H9 (cell line): ENCODE data around the gene FANCC. TPM values are rescaled to one million over a fixed set of nuclear protein-coding genes. Genes with fewer than 3 reads are reported as not detected.

ENCODE experiments used
- DNase-seq: peaks from one replicate; pipeline ENCODE4 v3.0.0-alpha.2; 2017
- H2AFZ ChIP-seq: one replicate; pipeline ENCODE4 v1.6.1; 2013; ENCODE audit warnings: mild to moderate bottlenecking, low read length, control low read depth, moderate library complexity
- H2AK5ac ChIP-seq: 2 replicates; pipeline ENCODE4 v1.6.1; 2013; ENCODE audit warnings: low read length, control low read depth, mixed read lengths; ENCODE audit not compliant: insufficient read length
- H2BK120ac ChIP-seq: one replicate; pipeline ENCODE4 v1.6.1; 2013; ENCODE audit warnings: low read depth, mild to moderate bottlenecking, low read length, control low read depth, inconsistent platforms; ENCODE audit not compliant: poor library complexity, severe bottlenecking
- H2BK12ac ChIP-seq: 2 replicates; pipeline ENCODE4 v1.6.1; 2013; ENCODE audit warnings: low read length, control low read depth, mixed read lengths, low read depth; ENCODE audit not compliant: insufficient read length
- H2BK15ac ChIP-seq: 2 replicates; pipeline ENCODE4 v1.6.1; 2013; ENCODE audit warnings: low read depth, low read length, control low read depth
- H2BK20ac ChIP-seq: one replicate; pipeline ENCODE4 v1.6.1; 2013; ENCODE audit warnings: low read depth, mild to moderate bottlenecking, low read length, control low read depth, inconsistent platforms; ENCODE audit not compliant: poor library complexity, severe bottlenecking
- H2BK5ac ChIP-seq: 2 replicates; pipeline ENCODE4 v1.6.1; 2013; ENCODE audit warnings: low read length, control low read depth, mixed read lengths; ENCODE audit not compliant: insufficient read length
- H3K14ac ChIP-seq: 2 replicates; pipeline ENCODE4 v1.6.1; 2013; ENCODE audit warnings: low read length, control low read depth; ENCODE audit not compliant: insufficient read depth
- H3K18ac ChIP-seq: 2 replicates; pipeline ENCODE4 v1.6.1; 2013; ENCODE audit warnings: low read depth, mild to moderate bottlenecking, mixed read lengths, low read length, control low read depth; ENCODE audit not compliant: insufficient read length
- H3K23ac ChIP-seq: 2 replicates; pipeline ENCODE4 v1.6.1; 2013; ENCODE audit warnings: low read length, control low read depth, mixed read lengths, low read depth; ENCODE audit not compliant: insufficient read length
- H3K23me2 ChIP-seq: 2 replicates; pipeline ENCODE4 v1.6.1; 2013; ENCODE audit warnings: low read depth, mild to moderate bottlenecking, mixed read lengths, low read length, control low read depth; ENCODE audit not compliant: insufficient read length, poor library complexity, severe bottlenecking
- H3K27ac ChIP-seq: 2 replicates; pipeline ENCODE4 v1.5.1; 2013; ENCODE audit warnings: low read length, control low read depth, mixed read lengths, low read depth; ENCODE audit not compliant: insufficient read length
- H3K27me3 ChIP-seq: 2 replicates; pipeline ENCODE4 v1.6.1; 2013; ENCODE audit warnings: low read length, control low read depth, inconsistent platforms; ENCODE audit not compliant: insufficient read depth
- H3K4ac ChIP-seq: 2 replicates; pipeline ENCODE4 v1.6.1; 2013; ENCODE audit warnings: low read depth, mild to moderate bottlenecking, control low read depth, inconsistent platforms, low read length, moderate library complexity
- H3K4me1 ChIP-seq: 2 replicates; pipeline ENCODE4 v1.6.1; 2013; ENCODE audit warnings: low read length, control low read depth, inconsistent platforms; ENCODE audit not compliant: insufficient read depth
- H3K4me2 ChIP-seq: 2 replicates; pipeline ENCODE4 v1.6.1; 2013; ENCODE audit warnings: low read length, control low read depth, mixed read lengths; ENCODE audit not compliant: insufficient read length, insufficient read depth
- H3K56ac ChIP-seq: 2 replicates; pipeline ENCODE4 v1.6.1; 2013; ENCODE audit warnings: low read depth, mild to moderate bottlenecking, mixed read lengths, low read length, control low read depth; ENCODE audit not compliant: insufficient read length
- H3K79me1 ChIP-seq: 2 replicates; pipeline ENCODE4 v1.6.1; 2013; ENCODE audit warnings: low read depth, mild to moderate bottlenecking, moderate library complexity, low read length, control low read depth, inconsistent platforms; ENCODE audit not compliant: insufficient read depth, poor library complexity, severe bottlenecking
- H3K79me2 ChIP-seq: 2 replicates; pipeline ENCODE4 v1.6.1; 2013; ENCODE audit warnings: low read length, control low read depth, inconsistent platforms; ENCODE audit not compliant: insufficient read depth
- H3K9ac ChIP-seq: 2 replicates; pipeline ENCODE4 v1.6.1; 2013; ENCODE audit warnings: low read length, control low read depth, mixed read lengths; ENCODE audit not compliant: insufficient read length; ENCODE audit errors: extremely low read depth
- H3K9me3 ChIP-seq: one replicate; pipeline ENCODE4 v1.6.1; 2013; ENCODE audit warnings: low read depth, low read length, inconsistent platforms; ENCODE audit not compliant: control insufficient read depth
- H3T11ph ChIP-seq: one replicate; pipeline ENCODE4 v1.6.1; 2013; ENCODE audit warnings: mild to moderate bottlenecking, low read length, control low read depth, inconsistent platforms
- H4K20me1 ChIP-seq: one replicate; pipeline ENCODE4 v1.6.1; 2013; ENCODE audit not compliant: control insufficient read depth, insufficient read length, insufficient read depth
- H4K5ac ChIP-seq: 2 replicates; pipeline ENCODE4 v1.6.1; 2013; ENCODE audit warnings: low read depth, mild to moderate bottlenecking, mixed read lengths, low read length, control low read depth; ENCODE audit not compliant: insufficient read length
- H4K8ac ChIP-seq: replicated peaks from 2 replicates; pipeline ENCODE4 v1.6.1; 2013; ENCODE audit warnings: low read length, control low read depth, mixed read lengths, low read depth; ENCODE audit not compliant: insufficient read length
- H4K91ac ChIP-seq: 2 replicates; pipeline ENCODE4 v1.6.1; 2013; ENCODE audit warnings: low read depth, mild to moderate bottlenecking, moderate library complexity, mixed read lengths, low read length, control low read depth; ENCODE audit not compliant: insufficient read length
- H3K27ac Mint-ChIP-seq, 3 experiments: 2 replicates in 2 of 3; 3 replicates in 1 of 3; pipeline ENCODE4 v1.8.0; 2020 to 2021; ENCODE audit warnings: mixed read lengths in 3 of 3, mild to moderate bottlenecking in 1 of 3, moderate library complexity in 1 of 3
- H3K27me3 Mint-ChIP-seq: 2 replicates; pipeline ENCODE4 v1.8.0; 2021; ENCODE audit warnings: low read depth, mild to moderate bottlenecking, moderate library complexity, mixed read lengths
- H3K36me3 Mint-ChIP-seq, 3 experiments: 2 replicates in 2 of 3; 3 replicates in 1 of 3; pipeline ENCODE4 v1.8.0; 2020 to 2021; ENCODE audit warnings: low read depth in 3 of 3, mixed read lengths in 3 of 3; ENCODE audit not compliant: insufficient read depth in 1 of 3
- H3K4me1 Mint-ChIP-seq, 2 experiments: 2 replicates each; pipeline ENCODE4 v1.8.0; 2020; ENCODE audit warnings: mixed read lengths in 2 of 2
- H3K4me3 Mint-ChIP-seq, 2 experiments: 2 replicates in 1 of 2; 3 replicates in 1 of 2; pipeline ENCODE4 v1.8.0; 2020 to 2021; ENCODE audit warnings: mild to moderate bottlenecking in 2 of 2, mixed read lengths in 2 of 2, moderate library complexity in 1 of 2
- H3K9me3 Mint-ChIP-seq, 2 experiments: 2 replicates in 1 of 2; 3 replicates in 1 of 2; pipeline ENCODE4 v1.8.0; 2020; ENCODE audit warnings: mild to moderate bottlenecking in 2 of 2, mixed read lengths in 2 of 2, moderate library complexity in 1 of 2
- WGBS: extraction: QIAGEN DNeasy Blood & Tissue Kit; methylation state at CpG from one replicate; pipeline ENCODE4 v1.1.7; 2013; ENCODE audit warnings: missing lambda C conversion rate, low lambda C conversion rate, mixed read lengths; ENCODE audit not compliant: insufficient read length; ENCODE audit errors: extremely low coverage; 5-methylcytosine and 5-hydroxymethylcytosine counted together
- total RNA-seq: library from RNA; stranded (reverse); gene quantifications from 2 replicates; pipeline ENCODE4 v1.2.1, GENCODE V29; 2021
- TF ChIP-seq, protein P1 (sequence below): fragments of 200-600 bp; sonication (generic); conservative IDR thresholded peaks from 3 replicates; pipeline ENCODE4 v1.8.0; 2021; ENCODE audit warnings: antibody characterized with exemption, mild to moderate bottlenecking

The FANCC gene
- total RNA-seq, 1 experiment from 2014 or later, result 14.6 TPM

DNA sequence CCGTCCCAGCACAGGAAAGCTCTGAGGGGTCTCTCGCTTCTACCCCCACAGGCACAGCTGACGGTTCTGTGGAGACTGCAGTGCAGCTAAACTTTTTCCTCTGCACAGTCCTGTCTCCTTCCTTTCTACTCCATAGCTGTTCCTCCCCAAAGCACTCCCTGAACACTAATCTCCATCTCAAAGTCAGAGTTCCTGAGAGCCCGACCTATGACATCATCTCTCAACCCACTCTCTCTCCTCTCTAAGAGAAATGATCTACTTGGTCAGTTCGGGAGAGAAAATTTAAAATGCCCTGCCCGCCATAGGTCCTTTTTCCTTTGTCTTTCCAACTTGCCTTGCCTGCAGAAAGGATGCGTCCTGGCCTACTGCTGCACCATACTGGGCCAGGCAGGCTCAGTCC lies 90.6 kb downstream of the FANCC start:
- Histone ChIP-seq H4K20me1 (no peaks in the 10 kb centered on the region), H2BK20ac (no peak overlapping the region), H2BK12ac (no peak overlapping the region), H3K56ac (no peak overlapping the region), H3K23me2 (no peaks in the 10 kb centered on the region), H3K14ac (no peak overlapping the region), H2AFZ (no peak overlapping the region), H2BK5ac (no peak overlapping the region), H3K23ac (no peak overlapping the region), H4K91ac (no peak overlapping the region), H3K27me3 (no peaks in the 10 kb centered on the region), H2BK120ac (no peak overlapping the region), H4K5ac (peak overlapping the region; percentile 50), H3T11ph (no peak overlapping the region), H3K27ac (no peak overlapping the region), H2AK5ac (no peak overlapping the region), H3K79me2 (no peaks in the 10 kb centered on the region), H3K4me2 (no peak overlapping the region), H3K9me3 (no peaks in the 10 kb centered on the region), H3K79me1 (no peaks in the 10 kb centered on the region), H2BK15ac (no peak overlapping the region), H3K9ac (no peak overlapping the region), H3K4ac (no peak overlapping the region), H4K8ac (no peak overlapping the region), H3K4me1 (no peaks in the 10 kb centered on the region), H3K18ac (no peak overlapping the region)
- TF ChIP-seq, protein P1, sequence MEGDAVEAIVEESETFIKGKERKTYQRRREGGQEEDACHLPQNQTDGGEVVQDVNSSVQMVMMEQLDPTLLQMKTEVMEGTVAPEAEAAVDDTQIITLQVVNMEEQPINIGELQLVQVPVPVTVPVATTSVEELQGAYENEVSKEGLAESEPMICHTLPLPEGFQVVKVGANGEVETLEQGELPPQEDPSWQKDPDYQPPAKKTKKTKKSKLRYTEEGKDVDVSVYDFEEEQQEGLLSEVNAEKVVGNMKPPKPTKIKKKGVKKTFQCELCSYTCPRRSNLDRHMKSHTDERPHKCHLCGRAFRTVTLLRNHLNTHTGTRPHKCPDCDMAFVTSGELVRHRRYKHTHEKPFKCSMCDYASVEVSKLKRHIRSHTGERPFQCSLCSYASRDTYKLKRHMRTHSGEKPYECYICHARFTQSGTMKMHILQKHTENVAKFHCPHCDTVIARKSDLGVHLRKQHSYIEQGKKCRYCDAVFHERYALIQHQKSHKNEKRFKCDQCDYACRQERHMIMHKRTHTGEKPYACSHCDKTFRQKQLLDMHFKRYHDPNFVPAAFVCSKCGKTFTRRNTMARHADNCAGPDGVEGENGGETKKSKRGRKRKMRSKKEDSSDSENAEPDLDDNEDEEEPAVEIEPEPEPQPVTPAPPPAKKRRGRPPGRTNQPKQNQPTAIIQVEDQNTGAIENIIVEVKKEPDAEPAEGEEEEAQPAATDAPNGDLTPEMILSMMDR, result no peak
- Mint-ChIP-seq H3K36me3 (peaks cover 4 to 15% (median 6%) of the 10 kb centered on the region in 3 experiments; a peak in 4 of 7 replicates), H3K4me1 (no peaks in the 10 kb centered on the region), H3K9me3 (peaks cover 0 to 3% of the 10 kb centered on the region in 2 experiments; a peak in 1 of 5 replicates), H3K27ac (no peak overlapping the region), H3K4me3 (no peak overlapping the region), H3K27me3 (no peaks in the 10 kb centered on the region)
- no CpG with 5 or more reads among the region's 7 CpGs for WGBS
- no peak for DNase-seq
